ENCODE results near the gene DYNLT2.
"Not testable (repeated sequence)": the region's sequence is repeated elsewhere in the genome, so short reads cannot be mapped to it uniquely, and the experiment has no call there.

Gene DYNLT2

DNA sequence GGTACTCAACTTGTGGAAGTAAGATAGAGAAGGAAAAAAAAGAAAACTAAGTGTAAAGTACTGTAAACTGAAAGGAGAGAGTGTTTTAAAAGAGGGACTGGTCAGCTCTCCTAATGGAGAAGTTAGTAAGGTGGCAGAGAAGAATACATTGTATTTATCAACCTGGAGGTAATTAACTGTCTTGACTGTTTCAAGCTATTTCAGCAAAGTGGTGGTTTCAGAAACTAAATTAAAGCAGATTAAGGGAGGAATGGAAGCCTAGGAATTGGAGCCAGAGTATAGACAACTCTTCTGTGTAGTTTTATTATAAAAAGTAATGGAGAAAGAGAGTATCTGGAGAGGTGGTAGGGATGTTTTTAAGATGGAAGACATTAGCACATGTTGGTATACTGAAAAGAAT is 24.4 kb downstream of the DYNLT2 start:
- DNase-seq = no peak

- no peak for DNase-seq
These were observed 25.3 kb downstream of the DYNLT2 start for GRCh38 chr6:169726049-169726400.

DNA sequence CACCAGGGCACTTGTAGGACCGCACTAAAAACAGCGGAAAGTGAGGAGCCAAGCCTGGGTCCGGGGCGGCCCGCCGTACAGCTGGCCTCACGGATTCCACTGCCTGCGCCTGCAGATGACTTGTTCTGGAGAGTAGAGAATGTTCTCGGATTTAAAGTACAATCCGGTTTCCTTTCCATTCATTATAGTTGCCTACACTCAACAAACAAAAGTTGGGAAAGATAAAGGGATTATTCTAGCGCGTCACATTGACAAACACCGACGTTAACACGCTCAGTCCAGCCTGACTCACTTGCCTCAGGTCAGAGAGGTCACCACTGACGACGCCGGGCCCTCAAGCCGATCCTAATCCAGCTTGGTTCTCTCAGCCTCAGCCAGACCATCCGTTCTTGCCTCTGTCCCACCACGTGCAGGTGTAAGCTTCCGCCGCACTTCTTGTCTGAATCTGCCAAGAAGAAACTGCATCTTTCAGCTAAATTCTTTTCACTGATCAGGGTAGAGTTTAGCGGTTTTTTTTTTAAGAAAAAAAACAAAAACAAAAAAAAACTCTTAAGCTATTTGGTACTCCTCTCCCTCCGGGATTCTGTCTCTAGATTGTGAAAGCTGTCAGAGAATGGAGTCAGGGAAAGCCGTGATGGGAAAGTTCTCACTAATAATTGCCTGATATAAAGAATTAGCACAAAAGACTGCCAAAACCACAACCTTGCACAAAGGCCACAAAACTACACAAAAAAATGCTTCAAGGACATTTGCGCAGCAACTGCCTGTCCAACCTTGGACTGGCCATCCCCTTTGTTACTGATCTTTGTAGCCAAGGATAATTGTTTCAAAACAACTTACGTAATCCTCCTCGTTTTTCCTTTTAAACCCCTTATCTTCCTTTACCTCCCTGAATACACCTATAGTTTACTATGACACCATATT is 26.0 kb downstream of the DYNLT2 start:
- peak; percentile 62 for DNase-seq

- peak; percentile 85 for DNase-seq
These were observed 26.8 kb downstream of the DYNLT2 start, which contains the start of gene PHF10 for GRCh38 chr6:169724494-169725124. Gene PHF10, minus strand, starts transcription at chr6:169724500. Its CDS starts 569 bp downstream, at chr6:169723931.

- DNase-seq = peak; percentile 77
These were observed 27.3 kb downstream of the DYNLT2 start for GRCh38 chr6:169723991-169724493.

DNA sequence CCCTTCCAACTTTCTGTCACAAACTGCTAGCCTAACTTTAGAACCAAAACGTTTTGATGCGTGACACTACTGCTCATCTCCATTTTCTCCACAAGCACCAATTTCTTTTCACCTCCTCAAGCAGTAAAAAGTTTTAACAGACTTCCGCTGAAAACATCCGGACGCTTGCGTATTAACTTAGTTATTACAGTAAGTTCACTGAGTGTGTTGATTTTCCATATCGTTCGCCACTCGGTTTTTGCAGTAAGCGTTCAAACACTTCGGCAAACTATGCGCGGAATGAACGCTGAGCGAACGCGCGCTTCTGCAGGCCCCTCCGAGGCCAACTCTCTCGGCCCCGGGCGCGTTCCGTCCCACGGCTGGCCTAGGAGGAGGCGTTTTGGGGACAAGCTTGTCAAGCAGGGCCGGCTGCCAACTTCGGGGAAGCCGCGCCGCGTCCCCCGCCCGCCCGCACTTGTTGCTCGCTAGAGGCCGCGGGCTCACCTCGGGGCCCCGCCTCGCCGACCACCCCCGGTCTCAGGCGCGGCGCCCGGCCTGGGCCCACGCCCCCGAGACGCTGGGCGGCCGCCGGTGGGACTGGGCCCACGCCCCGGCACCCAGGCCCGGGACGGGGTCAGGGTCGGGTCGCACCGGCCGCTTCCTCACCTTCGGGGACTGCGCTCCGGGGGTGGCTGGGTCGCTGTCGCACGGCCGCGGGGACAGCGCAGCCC is 28.0 kb downstream of the DYNLT2 start:
- DNase-seq = peak; percentile 61

DNA sequence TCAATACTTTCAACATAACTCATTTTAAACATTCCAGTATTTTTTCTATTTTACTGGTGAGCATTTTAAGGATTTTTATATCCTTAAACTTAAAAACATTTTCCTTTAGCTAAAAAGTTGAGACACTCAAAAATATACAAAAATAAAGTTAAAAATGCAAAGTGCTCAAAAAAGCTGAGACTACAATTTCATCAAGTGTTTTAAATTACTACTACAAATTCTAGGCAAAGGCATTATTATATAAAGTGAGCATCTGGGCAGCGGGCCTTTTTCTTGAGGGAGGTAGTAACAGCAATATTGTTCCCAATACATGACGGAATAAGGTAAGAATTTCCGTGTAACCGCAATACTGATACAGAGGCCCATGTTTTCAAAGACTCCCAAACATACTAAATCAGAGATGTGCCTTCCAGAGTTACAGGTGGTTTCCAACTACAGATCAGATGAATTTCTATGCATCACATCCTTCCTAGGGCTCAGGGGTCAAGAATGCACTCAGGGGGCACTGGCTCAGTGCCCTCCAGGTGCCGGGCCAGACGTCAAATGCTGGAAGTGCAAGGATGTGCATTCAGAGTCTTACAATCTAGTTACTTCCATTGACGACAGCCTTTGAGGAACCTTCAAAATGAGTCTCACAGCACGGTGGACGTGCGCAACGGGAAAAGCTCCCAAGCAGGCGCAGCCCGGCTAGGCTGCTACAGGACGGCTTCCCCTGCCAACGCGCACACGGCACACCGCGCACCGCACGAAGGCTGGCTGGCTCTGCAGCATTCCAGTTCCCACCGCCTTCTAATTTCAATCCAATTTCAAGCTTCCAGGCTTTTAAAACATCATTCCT is 28.8 kb downstream of the DYNLT2 start:
- DNase-seq = peak; percentile 58

DNA sequence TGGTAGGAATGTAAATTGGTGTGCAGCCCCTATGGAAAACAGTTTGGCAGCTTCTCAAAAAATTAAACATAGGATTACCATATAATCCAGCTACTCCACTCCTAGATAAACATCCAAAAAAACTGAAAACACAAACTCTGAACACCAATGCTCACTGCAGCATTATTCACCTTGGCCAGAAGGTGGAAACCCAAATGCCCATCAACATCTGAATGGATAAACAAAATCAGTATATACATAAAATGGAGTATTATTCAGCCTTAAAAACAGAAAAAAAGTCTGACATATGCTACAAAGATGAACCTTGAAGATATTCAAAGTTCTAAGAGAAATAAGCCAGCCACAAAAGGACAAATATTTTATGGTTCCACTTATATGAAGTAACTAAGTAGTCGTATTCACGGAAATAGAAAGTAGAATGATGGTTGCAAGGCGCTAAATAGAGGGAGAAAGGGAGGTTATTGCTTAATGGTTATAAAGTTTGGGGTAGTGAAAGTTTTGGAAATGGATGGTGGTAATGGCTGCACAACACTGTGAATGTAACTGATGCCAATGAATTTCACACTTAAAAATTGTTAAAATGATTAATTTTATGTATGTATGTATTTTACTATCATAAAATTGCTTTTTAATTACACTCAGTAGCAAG is 31.0 kb downstream of the DYNLT2 start:
- DNase-seq = no peak

GRCh38 chr6:169719117-169719516 is 32.3 kb downstream of the DYNLT2 start:
- DNase-seq = no peak

DNA sequence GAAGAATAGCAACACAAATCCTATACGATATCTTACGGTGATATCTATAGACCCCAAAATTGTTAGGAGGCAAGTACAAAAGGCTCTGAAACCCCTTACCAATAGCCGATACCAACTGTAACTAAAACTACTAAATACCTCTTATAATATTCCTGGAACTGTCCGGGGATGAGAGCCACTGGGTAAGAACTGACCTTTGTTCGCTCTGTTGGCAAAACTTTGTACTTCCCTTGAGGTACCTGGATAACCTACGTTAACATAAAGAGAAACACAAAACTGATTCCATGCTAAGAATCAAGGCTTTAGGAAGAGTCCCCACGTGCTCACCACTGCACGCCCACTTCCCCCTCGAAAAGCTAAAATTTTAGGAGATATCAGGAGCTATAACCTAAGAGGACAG is 36.8 kb downstream of the DYNLT2 start:
- no peak for DNase-seq

- no peak for DNase-seq
These were observed 37.2 kb downstream of the DYNLT2 start for GRCh38 chr6:169714178-169714577.

DNA sequence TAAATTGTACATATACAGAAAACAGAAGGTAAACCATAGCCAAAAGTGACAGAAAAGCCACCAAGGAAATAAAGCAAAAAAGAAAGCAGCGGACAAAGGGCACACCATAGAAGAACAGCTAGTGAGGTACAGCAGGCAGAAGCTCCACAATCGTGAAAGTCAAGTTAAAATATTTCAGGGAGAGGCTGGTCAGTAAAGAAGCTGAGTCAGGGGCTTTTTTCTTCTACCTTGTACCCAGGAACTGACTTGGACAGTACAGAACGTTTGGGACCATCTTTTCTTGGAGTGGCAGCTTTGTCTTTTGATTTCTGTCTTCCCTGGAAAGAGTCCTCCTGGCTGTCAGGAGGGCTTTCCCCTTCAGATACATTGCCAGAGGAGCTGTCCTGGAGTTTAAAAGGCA is 41.4 kb downstream of the DYNLT2 start:
- DNase-seq = no peak

DNA sequence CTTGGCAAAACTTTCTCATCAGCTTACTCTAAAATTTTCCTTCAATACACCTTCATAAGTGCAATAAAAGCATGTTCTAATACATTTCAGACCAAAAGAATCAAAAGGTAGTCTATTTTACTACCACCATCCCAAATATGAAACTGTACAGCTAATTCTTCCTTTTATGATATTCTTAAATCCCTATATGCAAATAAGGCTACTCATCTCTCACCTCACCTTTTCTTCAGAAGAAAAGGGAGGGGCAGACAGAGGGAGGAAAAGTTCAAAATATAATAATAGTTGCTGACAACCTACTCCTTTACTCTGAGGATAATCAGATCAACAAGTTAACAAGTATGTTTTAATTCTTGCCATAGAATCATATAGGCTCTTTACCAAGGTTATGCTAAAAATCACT is 42.1 kb downstream of the DYNLT2 start:
- DNase-seq = no peak

DNA sequence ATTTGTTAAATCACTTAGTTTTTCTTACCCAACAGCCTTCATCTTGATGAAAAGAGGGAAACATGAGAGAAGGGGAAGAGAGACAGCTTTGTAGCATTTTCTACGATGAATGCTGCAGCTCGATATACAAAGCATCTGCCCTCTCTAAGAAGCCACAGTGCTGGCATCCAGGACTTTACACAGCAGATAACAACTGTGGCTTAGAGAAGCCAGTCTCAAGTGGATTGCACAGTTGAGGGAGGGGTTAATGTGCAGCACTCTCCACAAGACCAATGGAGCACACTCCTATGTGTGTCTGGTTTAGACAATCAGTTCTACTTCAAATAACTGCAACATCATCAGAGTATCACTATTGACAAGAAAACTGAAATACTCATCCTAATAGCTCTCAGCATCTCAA is 43.6 kb downstream of the DYNLT2 start:
- DNase-seq = no peak

DNA sequence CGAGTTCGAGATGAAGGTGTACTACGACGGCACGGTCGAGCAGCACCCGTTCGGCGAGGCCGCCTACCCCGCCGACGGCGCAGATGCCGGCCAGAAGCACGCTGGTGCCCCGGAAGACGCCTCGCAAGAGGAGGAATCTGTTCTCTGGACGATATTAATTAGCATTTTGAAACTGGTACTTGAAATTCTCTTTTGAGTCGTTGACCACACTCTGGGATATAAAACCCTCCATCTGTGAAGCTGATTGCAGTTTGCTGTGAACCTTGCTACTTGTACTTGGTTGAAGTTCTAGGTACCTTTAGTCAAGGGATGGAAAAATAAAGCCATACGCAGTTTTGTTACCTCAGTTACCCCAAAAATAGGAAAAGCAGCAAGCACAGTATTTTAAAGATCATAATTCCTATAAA is 48.5 kb downstream of the DYNLT2 start:
- DNase-seq = no peak

DNA sequence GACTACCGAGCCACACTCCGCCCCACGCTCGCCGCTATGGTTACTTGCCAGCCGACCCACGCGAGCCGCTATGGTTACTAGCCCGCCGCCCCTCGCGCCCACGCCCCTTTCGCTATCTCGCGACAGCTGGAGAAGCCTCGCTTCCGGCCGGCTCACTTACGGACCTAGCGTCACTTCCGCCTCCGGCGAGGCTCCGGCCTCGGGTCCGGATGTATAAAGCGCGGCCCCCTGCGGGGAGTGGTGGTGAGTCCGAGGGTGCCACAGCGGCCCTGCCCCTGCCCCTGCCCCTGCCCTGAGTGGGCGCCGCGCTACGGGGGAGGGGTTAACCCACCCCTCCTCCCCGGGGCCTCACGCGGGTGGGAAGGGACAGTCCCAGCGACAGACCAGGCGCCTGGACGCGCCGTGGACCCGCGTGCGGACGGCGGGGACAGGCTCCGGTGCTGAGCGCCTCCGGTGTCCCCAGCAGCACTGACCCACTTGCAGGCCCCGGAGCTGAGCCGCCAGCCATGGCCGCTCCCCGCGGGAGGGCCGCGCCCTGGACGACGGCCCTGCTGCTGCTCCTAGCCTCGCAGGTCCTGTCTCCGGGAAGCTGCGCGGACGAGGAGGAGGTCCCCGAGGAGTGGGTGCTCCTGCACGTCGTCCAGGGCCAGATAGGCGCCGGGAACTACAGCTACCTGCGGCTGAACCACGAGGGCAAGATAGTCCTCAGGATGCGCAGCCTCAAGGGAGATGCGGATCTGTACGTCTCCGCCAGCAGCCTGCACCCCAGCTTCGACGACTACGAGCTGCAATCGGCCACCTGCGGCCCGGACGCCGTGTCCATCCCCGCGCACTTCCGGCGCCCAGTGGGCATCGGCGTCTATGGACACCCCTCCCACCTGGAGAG is 49.2 kb downstream of the DYNLT2 start, which contains the start of the genes C6orf120 and WDR27:
Gene C6orf120 (plus strand): TSS at position 173 of the 886 bp plus-strand sequence. CDS start 334 bp downstream, at position 507.
Gene WDR27 (minus strand): TSS at position 76 of the 886 bp plus-strand sequence. CDS start 13,024 bp downstream, outside the sequence.
- peak; percentile 100 for DNase-seq

GRCh38 chr6:169701311-169701953 is 49.9 kb downstream of the DYNLT2 start:
- DNase-seq = peak; percentile 47

DNA sequence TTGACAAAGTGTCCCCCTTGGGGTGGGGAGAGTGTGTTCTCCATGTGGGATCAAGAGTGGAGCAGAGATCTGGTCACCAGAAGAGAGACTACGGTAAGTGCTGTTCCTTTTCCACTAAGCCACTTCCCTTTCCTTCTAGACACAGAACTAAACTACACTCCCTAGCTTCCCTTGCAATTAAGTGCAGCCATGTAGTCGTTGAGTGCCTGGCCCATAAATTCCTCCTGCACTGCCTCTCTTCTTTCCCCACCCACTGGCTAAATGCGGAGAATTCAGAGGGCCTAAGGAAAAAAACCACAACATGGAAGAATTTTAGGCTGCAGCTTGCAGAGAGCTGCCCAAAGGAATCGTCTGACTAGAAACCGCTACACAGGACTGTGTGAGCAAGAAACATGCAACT is 51.1 kb downstream of the DYNLT2 start:
- no peak for DNase-seq

DNA sequence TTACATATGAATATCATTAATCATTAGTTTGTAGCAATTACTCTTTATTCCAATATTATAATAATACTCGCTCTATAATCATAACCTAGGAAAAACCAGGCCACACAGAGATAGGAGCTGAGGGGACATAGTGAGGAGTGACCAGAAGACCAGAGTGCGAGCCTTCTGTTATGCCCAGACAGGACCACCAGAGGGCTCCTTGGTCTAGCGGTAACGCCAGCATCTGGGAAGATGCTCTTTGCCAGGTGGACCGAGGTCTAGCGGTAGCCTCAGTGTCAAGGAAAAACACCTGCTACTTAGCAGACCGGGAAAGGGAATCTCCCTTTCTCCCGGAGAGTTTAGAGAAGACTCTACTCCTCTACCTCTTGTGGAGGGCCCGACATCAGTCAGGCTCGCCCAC is 54.3 kb downstream of the DYNLT2 start:
- DNase-seq = not testable (repeated sequence)

GRCh38 chr6:169695131-169695530 is 56.2 kb downstream of the DYNLT2 start:
- no peak for DNase-seq
